GM12878 (cell line): Measurements from ENCODE around the gene CALR.

Experiments used
- BCL3 ChIP-seq: IDR thresholded peaks from 2 replicates; pipeline ENCODE4 v1.6.1; 2011; ENCODE audit warnings: borderline replicate concordance, low read depth, mild to moderate bottlenecking, moderate library complexity, low read length; ENCODE audit not compliant: insufficient read depth, poor library complexity, severe bottlenecking
- CTCF ChIP-seq, 3 experiments: IDR thresholded peaks in 2 of 3; conservative IDR thresholded peaks in 1 of 3; 2 replicates each; pipeline ENCODE4 v1.5.1; 2011; ENCODE audit warnings: low read depth in 3 of 3, low read length in 3 of 3, mild to moderate bottlenecking in 3 of 3, control low read depth in 2 of 3, moderate library complexity in 2 of 3, inconsistent platforms in 1 of 3, mixed read lengths in 1 of 3; ENCODE audit not compliant: control insufficient read depth in 2 of 3, insufficient read depth in 1 of 3; ENCODE audit errors: extremely low read depth in 1 of 3
- IKZF2 ChIP-seq, 2 experiments: fragments of 450-650 bp; IDR thresholded peaks; 2 replicates each; pipeline ENCODE4 v1.6.1; 2017; ENCODE audit warnings: mild to moderate bottlenecking in 2 of 2, moderate library complexity in 2 of 2
- JUND ChIP-seq: IDR thresholded peaks from 2 replicates; pipeline ENCODE4 v1.6.1; 2012; ENCODE audit warnings: low read depth, mild to moderate bottlenecking, low read length, improper control_type of control experiment, moderate library complexity
- KDM1A ChIP-seq: fragments of 200-600 bp; sonication (generic); IDR thresholded peaks from 2 replicates; pipeline ENCODE4 v1.6.1; 2016; ENCODE audit warnings: borderline replicate concordance
- SIN3A ChIP-seq: IDR thresholded peaks from 2 replicates; pipeline ENCODE4 v1.6.1; 2012; ENCODE audit warnings: low read depth, low read length, improper control_type of control experiment
- SMC3 ChIP-seq: IDR thresholded peaks from 2 replicates; pipeline ENCODE4 v1.6.1; 2011; ENCODE audit warnings: low read length, improper control_type of control experiment, borderline replicate concordance
- SPI1 ChIP-seq: IDR thresholded peaks from 2 replicates; pipeline ENCODE4 v1.6.1; 2011; ENCODE audit warnings: low read depth, mild to moderate bottlenecking, low read length, moderate library complexity, borderline replicate concordance; ENCODE audit not compliant: insufficient read depth
- ZBTB4 ChIP-seq: fragments of 450-650 bp; formaldehyde crosslinking; IDR thresholded peaks from 2 replicates; pipeline ENCODE4 v1.4.0; 2022; ENCODE audit warnings: mild to moderate bottlenecking, moderate library complexity
- ZBTB40 ChIP-seq: fragments of 450-650 bp; IDR thresholded peaks from 2 replicates; pipeline ENCODE4 v1.6.1; 2016; ENCODE audit warnings: mild to moderate bottlenecking, moderate library complexity, borderline replicate concordance
- ZNF274 ChIP-seq: IDR thresholded peaks from one replicate; pipeline ENCODE4 v1.8.0; 2011; ENCODE audit not compliant: insufficient read length, insufficient read depth

- no peak for TF ChIP-seq BCL3
- no peak for TF ChIP-seq IKZF2 (IDR thresholded peaks at IDR 0.05)
- no peak for TF ChIP-seq SMC3
- TF ChIP-seq JUND: no peak
- no peak for TF ChIP-seq SPI1
- no peak for TF ChIP-seq KDM1A
- TF ChIP-seq CTCF (IDR thresholded peaks at IDR 0.05 in 2 of 3, conservative IDR thresholded peaks at IDR 0.05 in 1 of 3; ENCODE audit: control insufficient read depth in 2 of 3, extremely low read depth in 1 of 3, insufficient read depth in 1 of 3, low read depth in 3 of 3, low read length in 3 of 3): no peak
- no peak for TF ChIP-seq SIN3A
- TF ChIP-seq ZNF274: no peak
- no peak for TF ChIP-seq ZBTB4 (CRISPR knock-in tag)
- no peak for TF ChIP-seq ZBTB40
Measured at GRCh38 chr19:12984143-12984627, 45.8 kb downstream of the CALR start.
